ENCODE data around the gene DAP.

- TF ChIP-seq POLR2A (IDR thresholded peaks at IDR 0.05; ENCODE audit: low read depth, low read length) (no peak), CTCF (conservative IDR thresholded peaks at IDR 0.05; ENCODE audit: low read depth, low read length) (no peak), CEBPB (IDR thresholded peaks at IDR 0.05; ENCODE audit: low read depth, low read length) (no peak; the same call in 1 of the 2 replicates), RCOR1 (IDR thresholded peaks at IDR 0.05; ENCODE audit: insufficient replicate concordance, low read length) (no peak), USF2 (IDR thresholded peaks at IDR 0.05; ENCODE audit: low read depth, low read length) (no peak), MAZ (IDR thresholded peaks at IDR 0.05; ENCODE audit: borderline replicate concordance, low read depth, low read length) (peak; percentile 39; the same call in 1 of the 2 replicates), MXI1 (IDR thresholded peaks at IDR 0.05; ENCODE audit: borderline replicate concordance, low read depth, low read length) (no peak), CHD1 (IDR thresholded peaks at IDR 0.05; ENCODE audit: low read depth, low read length) (no peak), SMC3 (IDR thresholded peaks at IDR 0.05; ENCODE audit: low read depth, low read length) (no peak)
These were observed 28.0 kb upstream of the DAP start for GRCh38 chr5:10789021-10789420.
